Caco-2 (cell line): ENCODE data around the gene RBM20. TPM values are rescaled to one million over a fixed set of nuclear protein-coding genes. Genes with fewer than 3 reads are reported as not detected.
"Not testable (repeated sequence)": the region's sequence is repeated elsewhere in the genome, so short reads cannot be mapped to it uniquely, and the experiment has no call there.

ENCODE experiments used
- BruUV-seq: library from RNA; stranded (reverse); fragments of 400-500 nt; replicated peaks from 2 replicates; lab custom pipeline; 2021; lab: Mats Ljungman, UMichigan
- CTCF ChIA-PET: fragments of 300-600 bp; sonication (Branson Sonifier 250); formaldehyde crosslinking; loops from one replicate; lab custom pipeline; 2022; ENCODE audit warnings: antibody characterized with exemption; lab: Charles Lee
- POLR2A ChIA-PET: fragments of 300-600 bp; sonication (Branson Sonifier 250); formaldehyde crosslinking; loops from one replicate; lab custom pipeline; 2022; ENCODE audit warnings: antibody characterized with exemption; lab: Charles Lee
- DNase-seq, 2 experiments: peaks; one replicate each; pipeline versions ENCODE4 v3.0.0 to v3.0.0-alpha.2; 2020 to 2022
- H3K27me3 ChIP-seq: replicated peaks from 2 replicates; pipeline ENCODE4 v1.6.0; 2011; ENCODE audit warnings: low read length; ENCODE audit not compliant: control insufficient read depth, insufficient read depth
- H3K36me3 ChIP-seq: 2 replicates; pipeline ENCODE4 v1.5.1; 2011; ENCODE audit warnings: low read length; ENCODE audit not compliant: control insufficient read depth, insufficient read depth
- H3K4me1 ChIP-seq: fragments of 250-450 bp; sonication (Bioruptor Pico); 2 replicates; pipeline ENCODE4 v1.5.1; 2020; ENCODE audit warnings: mild to moderate bottlenecking
- H3K4me3 ChIP-seq: 2 replicates; pipeline ENCODE4 v1.5.1; 2011; ENCODE audit warnings: low read depth, mild to moderate bottlenecking, control low read depth, low read length
- H3K9me3 ChIP-seq: fragments of 250-450 bp; sonication (Bioruptor Pico); 2 replicates; pipeline ENCODE4 v1.5.1; 2020; ENCODE audit warnings: mild to moderate bottlenecking, moderate library complexity
- H3K27ac Mint-ChIP-seq: one replicate; pipeline ENCODE4 v1.8.0; 2022; ENCODE audit warnings: mixed read lengths; ENCODE audit not compliant: unreplicated experiment
- H3K27me3 Mint-ChIP-seq: one replicate; pipeline ENCODE4 v1.8.0; 2022; ENCODE audit warnings: mixed read lengths; ENCODE audit not compliant: insufficient read depth, unreplicated experiment
- H3K36me3 Mint-ChIP-seq: one replicate; pipeline ENCODE4 v1.8.0; 2022; ENCODE audit warnings: mild to moderate bottlenecking, mixed read lengths; ENCODE audit not compliant: insufficient read depth, unreplicated experiment
- H3K4me1 Mint-ChIP-seq: one replicate; pipeline ENCODE4 v1.8.0; 2022; ENCODE audit warnings: low read depth, mixed read lengths; ENCODE audit not compliant: unreplicated experiment
- H3K4me3 Mint-ChIP-seq: one replicate; pipeline ENCODE4 v1.8.0; 2022; ENCODE audit warnings: mild to moderate bottlenecking, moderate library complexity, mixed read lengths; ENCODE audit not compliant: unreplicated experiment
- H3K9me3 Mint-ChIP-seq: one replicate; pipeline ENCODE4 v1.8.0; 2022; ENCODE audit warnings: mixed read lengths; ENCODE audit not compliant: unreplicated experiment
- intact Hi-C: fragments of 100-400 bp; cut with micrococcal nuclease; formaldehyde crosslinking; loops from one replicate; pipeline ENCODE4 v1.10.0; 2022; ENCODE audit not compliant: unreplicated experiment
- total RNA-seq: library from RNA; stranded (reverse); gene quantifications from 2 replicates; pipeline ENCODE4 v1.2.3, GENCODE V29; 2022
- TF ChIP-seq, protein P1 (sequence below), 2 experiments: fragments of 200-600 bp in 1 of 2; IDR thresholded peaks; 1 replicate in 1 of 2; 2 replicates in 1 of 2; pipeline versions ENCODE4 v1.5.1 to v1.8.0; 2011 to 2022; ENCODE audit warnings: antibody characterized with exemption in 1 of 2, control low read depth in 1 of 2, inconsistent platforms in 1 of 2, low read depth in 1 of 2, low read length in 1 of 2, mild to moderate bottlenecking in 1 of 2, moderate library complexity in 1 of 2; ENCODE audit not compliant: insufficient read depth in 1 of 2, severe bottlenecking in 1 of 2, unreplicated experiment in 1 of 2

Gene RBM20
- total RNA-seq, 1 experiment from 2014 or later: 0.36 TPM

DNA sequence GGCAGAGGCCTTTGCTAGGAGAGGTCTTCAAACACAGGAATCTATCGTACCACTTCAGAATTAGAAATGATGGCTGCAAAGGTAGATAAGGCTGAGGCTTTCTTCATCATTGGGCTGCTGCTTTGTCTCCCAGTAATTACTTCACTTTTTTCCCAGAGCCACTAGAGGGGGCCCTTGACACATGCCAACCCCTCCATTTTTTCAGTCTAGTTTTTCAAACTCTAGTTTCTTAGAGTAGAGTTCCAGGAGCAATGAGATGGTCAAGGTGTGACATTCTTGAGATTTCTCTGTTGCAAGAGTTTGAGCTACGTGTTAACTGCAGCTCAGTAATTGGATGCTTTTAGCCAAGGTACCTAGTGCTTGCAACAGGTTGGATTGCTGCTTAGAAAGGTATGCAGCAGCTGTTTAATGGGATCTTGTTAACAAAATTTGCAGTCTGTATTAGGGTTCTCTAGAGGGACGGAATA is 33.8 kb upstream of the RBM20 start:
- H3K9me3 ChIP-seq: no peaks in the 10 kb centered on the region
- no peak overlapping the region for H3K27ac Mint-ChIP-seq
- peak; percentile 56 to 78 for DNase-seq
- H3K27me3 Mint-ChIP-seq: no peaks in the 10 kb centered on the region
- no peaks in the 10 kb centered on the region for H3K9me3 Mint-ChIP-seq
- no peaks in the 10 kb centered on the region for H3K36me3 ChIP-seq
- intact Hi-C loops: loop anchor here (1.0 to 5.0 kb wide), 6 partner anchors 31 to 282 kb away; no protein-coding TSS in a partner anchor
- CTCF ChIA-PET: interaction anchor here (0.6 to 1.4 kb wide), 11 partner anchors 9 to 305 kb away, joined by 3 to 21 read pairs (median 3); partner anchors contain the start of gene SMNDC1
- no TSS peak for BruUV-seq
- peaks cover 14% of the 10 kb centered on the region for H3K36me3 Mint-ChIP-seq
- no peaks in the 10 kb centered on the region for H3K27me3 ChIP-seq
- H3K4me1 Mint-ChIP-seq: peaks cover 6% of the 10 kb centered on the region
- H3K4me1 ChIP-seq: no peaks in the 10 kb centered on the region
- POLR2A ChIA-PET: interaction anchor here (1.0 kb wide), 1 partner anchor 305 kb away, joined by 5 read pairs; the partner anchor contains the start of gene SMNDC1
- H3K4me3 Mint-ChIP-seq: no peak overlapping the region
- TF ChIP-seq, protein P1, sequence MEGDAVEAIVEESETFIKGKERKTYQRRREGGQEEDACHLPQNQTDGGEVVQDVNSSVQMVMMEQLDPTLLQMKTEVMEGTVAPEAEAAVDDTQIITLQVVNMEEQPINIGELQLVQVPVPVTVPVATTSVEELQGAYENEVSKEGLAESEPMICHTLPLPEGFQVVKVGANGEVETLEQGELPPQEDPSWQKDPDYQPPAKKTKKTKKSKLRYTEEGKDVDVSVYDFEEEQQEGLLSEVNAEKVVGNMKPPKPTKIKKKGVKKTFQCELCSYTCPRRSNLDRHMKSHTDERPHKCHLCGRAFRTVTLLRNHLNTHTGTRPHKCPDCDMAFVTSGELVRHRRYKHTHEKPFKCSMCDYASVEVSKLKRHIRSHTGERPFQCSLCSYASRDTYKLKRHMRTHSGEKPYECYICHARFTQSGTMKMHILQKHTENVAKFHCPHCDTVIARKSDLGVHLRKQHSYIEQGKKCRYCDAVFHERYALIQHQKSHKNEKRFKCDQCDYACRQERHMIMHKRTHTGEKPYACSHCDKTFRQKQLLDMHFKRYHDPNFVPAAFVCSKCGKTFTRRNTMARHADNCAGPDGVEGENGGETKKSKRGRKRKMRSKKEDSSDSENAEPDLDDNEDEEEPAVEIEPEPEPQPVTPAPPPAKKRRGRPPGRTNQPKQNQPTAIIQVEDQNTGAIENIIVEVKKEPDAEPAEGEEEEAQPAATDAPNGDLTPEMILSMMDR (IDR thresholded peaks at IDR 0.05; ENCODE audit: insufficient read depth in 1 of 2, low read depth in 1 of 2, low read length in 1 of 2, severe bottlenecking in 1 of 2, unreplicated experiment in 1 of 2): peak; percentile 85 to 86
- H3K4me3 ChIP-seq: no peak overlapping the region

DNA sequence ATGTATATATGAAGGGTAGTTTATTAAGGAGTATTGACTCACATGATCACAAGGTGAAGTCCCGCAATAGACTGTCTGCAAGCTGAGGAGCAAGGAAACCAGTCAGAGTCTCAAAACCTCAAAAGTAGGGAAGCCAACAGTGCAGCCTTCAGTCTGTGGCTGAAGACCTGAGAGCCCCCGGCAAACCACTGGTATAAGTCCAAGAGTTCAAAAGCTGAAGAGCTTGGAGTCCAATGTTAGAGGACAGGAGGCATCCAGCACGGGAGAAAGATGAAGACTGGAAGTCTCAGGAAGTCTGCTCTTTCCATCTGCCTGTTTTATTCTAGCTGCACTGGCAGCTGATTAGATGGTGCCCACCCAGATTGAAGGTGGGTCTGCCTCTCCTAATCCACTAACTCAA is 33.4 kb upstream of the RBM20 start:
- not testable (repeated sequence) for H3K4me3 Mint-ChIP-seq, H3K27ac Mint-ChIP-seq, H3K4me3 ChIP-seq, DNase-seq, H3K27me3 ChIP-seq, H3K9me3 ChIP-seq, H3K27me3 Mint-ChIP-seq, H3K4me1 Mint-ChIP-seq, H3K9me3 Mint-ChIP-seq, BruUV-seq, H3K4me1 ChIP-seq, H3K36me3 ChIP-seq
- intact Hi-C loops: loop anchor here (1.0 to 5.0 kb wide), 6 partner anchors 31 to 282 kb away; no protein-coding TSS in a partner anchor
- POLR2A ChIA-PET: interaction anchor here (1.0 kb wide), 1 partner anchor 306 kb away, joined by 5 read pairs; the partner anchor contains the start of gene SMNDC1
- peaks cover 12% of the 10 kb centered on the region for H3K36me3 Mint-ChIP-seq
- CTCF ChIA-PET: interaction anchor here (0.6 to 1.4 kb wide), 11 partner anchors 9 to 305 kb away, joined by 3 to 21 read pairs (median 3); partner anchors contain the start of gene SMNDC1

DNA sequence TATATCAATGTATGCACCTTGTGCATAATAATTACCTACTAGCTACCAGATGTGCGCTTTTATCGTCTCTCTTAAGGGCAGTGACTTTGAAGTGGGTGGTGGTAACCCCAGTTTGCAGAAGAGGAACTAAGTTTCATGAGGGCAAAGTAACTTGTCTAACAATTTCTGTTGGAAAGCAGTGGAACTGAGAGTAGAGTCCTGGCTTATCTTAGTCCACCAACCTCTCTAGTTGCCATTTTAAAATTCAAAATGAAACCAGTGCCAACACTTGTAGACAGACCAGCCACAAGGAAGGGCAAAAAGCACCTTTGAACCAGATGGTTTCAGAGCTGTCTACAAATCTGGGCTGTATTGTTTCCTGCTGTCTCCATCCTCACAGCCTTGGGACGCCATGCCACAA is 32.0 kb upstream of the RBM20 start:
- CTCF ChIA-PET: no interaction called here
- Histone ChIP-seq H3K4me3 (no peak overlapping the region), H3K27me3 (no peaks in the 10 kb centered on the region), H3K4me1 (peaks cover 6% of the 10 kb centered on the region; the same call in 1 of the 2 replicates), H3K36me3 (no peaks in the 10 kb centered on the region), H3K9me3 (no peaks in the 10 kb centered on the region)
- Mint-ChIP-seq H3K9me3 (no peaks in the 10 kb centered on the region), H3K27ac (no peak overlapping the region), H3K4me3 (no peak overlapping the region), H3K4me1 (peaks cover 6% of the 10 kb centered on the region), H3K27me3 (no peaks in the 10 kb centered on the region), H3K36me3 (peaks cover 5% of the 10 kb centered on the region)
- POLR2A ChIA-PET: no interaction called here
- TF ChIP-seq, protein P1 (IDR thresholded peaks at IDR 0.05; ENCODE audit: insufficient read depth in 1 of 2, low read depth in 1 of 2, low read length in 1 of 2, severe bottlenecking in 1 of 2, unreplicated experiment in 1 of 2): no peak
- intact Hi-C loops: loop anchor here (5.0 kb wide), 2 partner anchors 180 to 280 kb away; no protein-coding TSS in a partner anchor
- BruUV-seq: no TSS peak
- no peak for DNase-seq
